Heart left ventricle (tissue), 16 donors: ENCODE measurements around the gene ATRX. TPM values are rescaled to one million over a fixed set of nuclear protein-coding genes. Genes with fewer than 3 reads are reported as not detected.

Source experiments
- ATAC-seq, 4 donors: fragments of 200-7000 bp; cut with Tn5 transposase; one replicate each; pipeline ENCODE4 v1.9.1; 2020 to 2022; ENCODE audit warnings: moderate library complexity in 4 of 4, mild to moderate bottlenecking in 3 of 4, moderate number of reproducible peaks in 1 of 4
- DNase-seq, 5 donors: peaks; one replicate each; pipeline ENCODE4 v3.0.0-alpha.2; 2020
- H3K27ac ChIP-seq, 12 donors: fragments of 200-600 bp; sonication (generic) in 4 of 12; one replicate each; pipeline versions ENCODE4 v1.5.0 to v1.8.0; 2016 to 2022; ENCODE audit warnings: mild to moderate bottlenecking in 2 of 12
- H3K27me3 ChIP-seq, 9 donors: fragments of 200-600 bp; sonication (generic) in 2 of 9; one replicate each; pipeline versions ENCODE4 v1.5.1 to v1.8.0; 2016 to 2022; ENCODE audit warnings: mild to moderate bottlenecking in 3 of 9
- H3K36me3 ChIP-seq, 9 donors: fragments of 200-600 bp; sonication (generic) in 2 of 9; one replicate each; pipeline versions ENCODE4 v1.5.0 to v1.8.0; 2018 to 2022; ENCODE audit warnings: mild to moderate bottlenecking in 2 of 9
- H3K4me1 ChIP-seq, 12 donors: fragments of 200-600 bp; sonication (generic) in 4 of 12; one replicate each; pipeline versions ENCODE4 v1.5.0 to v1.8.0; 2016 to 2022; ENCODE audit warnings: mild to moderate bottlenecking in 3 of 12
- H3K4me3 ChIP-seq, 12 donors: fragments of 200-600 bp; sonication (generic) in 4 of 12; one replicate each; pipeline versions ENCODE4 v1.5.0 to v1.8.0; 2017 to 2022; ENCODE audit warnings: mild to moderate bottlenecking in 9 of 12, moderate library complexity in 4 of 12
- H3K9me3 ChIP-seq, 12 donors: fragments of 200-600 bp; sonication (generic) in 4 of 12; one replicate each; pipeline versions ENCODE4 v1.5.0 to v1.8.0; 2016 to 2022; ENCODE audit warnings: mild to moderate bottlenecking in 1 of 12
- CTCF ChIP-seq, 12 donors: fragments of 200-600 bp; sonication (generic) in 4 of 12; IDR thresholded peaks; one replicate each; pipeline versions ENCODE4 v1.5.0 to v1.8.0; 2018 to 2022; ENCODE audit warnings: antibody characterized with exemption in 12 of 12, mild to moderate bottlenecking in 5 of 12
- POLR2A ChIP-seq, 2 donors: fragments of 450-650 bp; IDR thresholded peaks; one replicate each; pipeline ENCODE4 v1.6.1; 2017; ENCODE audit warnings: antibody characterized with exemption in 2 of 2, mild to moderate bottlenecking in 2 of 2, moderate library complexity in 2 of 2
- WGBS, 4 donors: extraction: QIAGEN DNeasy Blood & Tissue Kit in 2 of 4; methylation state at CpG; one replicate each; pipeline versions ENCODE4 v1.1.5 to v1.1.7; 2013 to 2018; 5-methylcytosine and 5-hydroxymethylcytosine counted together
- intact Hi-C, 10 donors: fragments of 100-400 bp; cut with DNase I; formaldehyde crosslinking; loops; one replicate each; pipeline versions ENCODE4 v1.11.1 to v1.14.2; 2022
- polyA plus RNA-seq, 2 donors: library from polyadenylated mRNA; stranded (reverse); fragments of 200-250 nt; gene quantifications; one replicate each; pipeline ENCODE4 v1.2.3, GENCODE V29; 2013
- total RNA-seq, 9 donors: library from RNA; depleted of rRNA in 2 of 9; stranded (reverse); fragments of >200 nt in 2 of 9; fragmentation: NEBNext Ultra II Directional in 3 of 9; extraction: Animal tissue kit (Norgen Biotek cat#: 25700) in 3 of 9; gene quantifications; one replicate each; pipeline versions ENCODE4 v1.1.0 to v1.2.4, GENCODE V29; 2016 to 2023
- donor health status: ischemic (EF 13 %, LVEDD 7.1; RV severe dilation, severe dysfunction).
- donor health status: healthy with polysubstance abuse.
- donor health status: DM: no; HTN: yes; CAD: no.
- donor health status: DM: no; HTN: no; CAD: no.
- donor health status: ischemic (EF 25% LVEDD 6.9; RV normal size, moderate dysfunction).
- donor health status: ischemic (EF 25% LVEDD 5.7; RV mildly dilated, moderate dysfunction).
- donor health status: healthy.
- donor health status: DM: yes; HTN: yes; CAD: no.
- donor health status: ischemic (EF 35%, LVEDD 5.7; RV mildly dilated, moderate dysfunction).
- donor health status: nonischemic (EF 11% LVEDD 7.7; RV severe dilation, severe dysfunction).
- donor health status: DM: yes; HTN: yes; CAD: no.
- donor health status: PGD.
- donor health status: ischemic (EF 29% LVEDD 5.4; RV normal size, mild dysfunction).
- donor health status: nonischemic (EF 23%, LVEDD 6.1; RV moderate dilation, normal function).

The ATRX gene
- total and polyA plus RNA-seq, 11 donors, result 24.6 to 102 (median 83.8) TPM

GRCh38 chrX:77793946-77794345 is 7.9 kb upstream of the ATRX start:
- intact Hi-C loops, result no loop called here
- no peak for ATAC-seq
- H3K36me3 ChIP-seq, result no peaks in the 10 kb centered on the region

GRCh38 chrX:77788050-77788449 is 2.0 kb upstream of the ATRX start:
- Histone ChIP-seq H3K9me3 (no peaks in the 10 kb centered on the region), H3K4me3 (peak overlapping the region in 9 of 12 donors; percentile 26 to 46 (median 40)), H3K27ac (peak overlapping the region in 10 of 12 donors; percentile 7 to 51 (median 36)), H3K4me1 (peaks cover 0 to 17% (median 3%) of the 10 kb centered on the region in 12 donors), H3K36me3 (no peaks in the 10 kb centered on the region), H3K27me3 (no peaks in the 10 kb centered on the region)
- DNase-seq, result peak in 1 of 5 donors; percentile 10
- 47 to 64% (median 55%) methylated on average over 2 of the region's 2 CpGs for WGBS, 4 donors
- peak in 2 of 4 donors; percentile 39 to 49 for ATAC-seq
- TF ChIP-seq POLR2A (IDR thresholded peaks at IDR 0.05), result no peak
- no peak for TF ChIP-seq CTCF (IDR thresholded peaks at IDR 0.05)
- intact Hi-C loops, result loop anchor here in 4 of 10 donors (10.0 kb wide), 2 partner anchors 93 to 107 kb away; partner anchors contain the start of genes COX7B (in 4 of the 4) and MAGT1 (in 4 of the 4)

More at GRCh38 chrX:77793946-77794345, 7.9 kb upstream of the ATRX start:
- H3K4me1 ChIP-seq, result no peaks in the 10 kb centered on the region
- H3K9me3 ChIP-seq, result no peaks in the 10 kb centered on the region
- H3K4me3 ChIP-seq, result no peak overlapping the region
- 77 to 95% (median 86%) methylated on average over 6 of the region's 6 CpGs for WGBS, 4 donors
- H3K27ac ChIP-seq, result no peak overlapping the region
- no peak for DNase-seq
- no peaks in the 10 kb centered on the region for H3K27me3 ChIP-seq
- TF ChIP-seq CTCF (IDR thresholded peaks at IDR 0.05), result no peak
- TF ChIP-seq POLR2A (IDR thresholded peaks at IDR 0.05), result no peak

- peak overlapping the region; percentile 78 to 95 (median 89) for H3K27ac ChIP-seq
- intact Hi-C loops, result loop anchor here in 4 of 10 donors (10.0 kb wide), 2 partner anchors 92 to 108 kb away; partner anchors contain the start of genes COX7B (in 4 of the 4) and MAGT1 (in 4 of the 4)
- TF ChIP-seq CTCF (IDR thresholded peaks at IDR 0.05) (no peak), POLR2A (IDR thresholded peaks at IDR 0.05) (no peak)
- H3K36me3 ChIP-seq, result no peaks in the 10 kb centered on the region
- no peaks in the 10 kb centered on the region for H3K27me3 ChIP-seq
- ATAC-seq (no peak), DNase-seq (no peak)
- no peaks in the 10 kb centered on the region for H3K9me3 ChIP-seq
- peak overlapping the region; percentile 50 to 94 (median 68) for H3K4me3 ChIP-seq
- H3K4me1 ChIP-seq, result peaks cover 0 to 33% (median 7%) of the 10 kb centered on the region in 12 donors
- WGBS, 4 donors, result 30 to 61% (median 45%) methylated on average over 5 of the region's 5 CpGs
These were observed 307 bp upstream of the ATRX start for GRCh38 chrX:77786365-77786680.

GRCh38 chrX:77779695-77780094 is 6.3 kb downstream of the ATRX start:
- H3K36me3 ChIP-seq, result no peaks in the 10 kb centered on the region
- no peak for TF ChIP-seq CTCF (IDR thresholded peaks at IDR 0.05)
- TF ChIP-seq POLR2A (IDR thresholded peaks at IDR 0.05), result no peak
- peaks cover 0 to 33% (median 6%) of the 10 kb centered on the region in 12 donors for H3K4me1 ChIP-seq
- no peaks in the 10 kb centered on the region for H3K9me3 ChIP-seq
- intact Hi-C loops, result loop anchor here in 4 of 10 donors (10.0 kb wide), 2 partner anchors 85 to 115 kb away; partner anchors contain the start of genes COX7B (in 4 of the 4) and MAGT1 (in 4 of the 4)
- H3K27ac ChIP-seq, result no peak overlapping the region
- DNase-seq, result no peak
- no peak for ATAC-seq
- no peaks in the 10 kb centered on the region for H3K27me3 ChIP-seq
- no peak overlapping the region for H3K4me3 ChIP-seq
- WGBS, 4 donors, result 23 to 54% (median 42%) methylated on average over 3 of the region's 3 CpGs
